ENCODE results near the gene DYNLT2B. TPM values are rescaled to one million over a fixed set of nuclear protein-coding genes. Genes with fewer than 3 reads are reported as not detected.
"Not testable (repeated sequence)": the region's sequence is repeated elsewhere in the genome, so short reads cannot be mapped to it uniquely, and the experiment has no call there.

DYNLT2B gene
- 10 to 100 TPM; 26.0 to 31.6 (median 27.2) TPM for polyA plus RNA-seq (ENCODE audit: insufficient read depth in 1 of 5, insufficient read length in 5 of 5, low replicate concordance in 1 of 5)
- long read RNA-seq, donor 1, transcript TCTEX1D2-202 (5 exons, 603 nt) = minor isoform, 8 of 38 reads
- long read RNA-seq, donor 1, transcript TCTEX1D2-204 (2 exons, 457 nt) = minor isoform, 8 of 38 reads
- long read RNA-seq, donor 1, transcript TCTEX1D2-201 (5 exons, 673 nt) = major isoform, 22 of 38 reads
- long read RNA-seq, donor 1, partial matches to known transcripts = 0 of 38 reads
- long read RNA-seq, donor 1, other reads (novel, unspliced or antisense) = 0 of 38 reads
- long read RNA-seq, donor 2, transcript TCTEX1D2-202 (5 exons, 603 nt) = minor isoform, 5 of 12 reads
- long read RNA-seq, donor 2, transcript TCTEX1D2-201 (5 exons, 673 nt) = major isoform, 7 of 12 reads
- long read RNA-seq, donor 2, partial matches to known transcripts = 0 of 12 reads
- long read RNA-seq, donor 2, other reads (novel, unspliced or antisense) = 0 of 12 reads
- long read RNA-seq, donor 3, transcript TCTEX1D2-201 (5 exons, 673 nt) = major isoform, 12 of 18 reads
- long read RNA-seq, donor 3, partial matches to known transcripts = 0 of 18 reads
- long read RNA-seq, donor 3, other reads (novel, unspliced or antisense) = 0 of 18 reads
- long read RNA-seq, donor 4, transcript TCTEX1D2-202 (5 exons, 603 nt) = major isoform, 6 of 20 reads
- long read RNA-seq, donor 4, transcript TCTEX1D2-201 (5 exons, 673 nt) = minor isoform, 5 of 20 reads
- long read RNA-seq, donor 4, partial matches to known transcripts = 5 of 20 reads
- long read RNA-seq, donor 4, other reads (novel, unspliced or antisense) = 0 of 20 reads
- long read RNA-seq, donor 5, transcript TCTEX1D2-204 (2 exons, 457 nt) = minor isoform, 6 of 67 reads
- long read RNA-seq, donor 5, transcript TCTEX1D2-202 (5 exons, 603 nt) = minor isoform, 9 of 67 reads
- long read RNA-seq, donor 5, transcript TCTEX1D2-201 (5 exons, 673 nt) = major isoform, 14 of 67 reads
- long read RNA-seq, donor 5, partial matches to known transcripts = 38 of 67 reads
- long read RNA-seq, donor 5, other reads (novel, unspliced or antisense) = 0 of 67 reads
- long read RNA-seq, donor 6, transcript TCTEX1D2-202 (5 exons, 603 nt) = minor isoform, 7 of 33 reads
- long read RNA-seq, donor 6, transcript TCTEX1D2-204 (2 exons, 457 nt) = minor isoform, 6 of 33 reads
- long read RNA-seq, donor 6, transcript TCTEX1D2-201 (5 exons, 673 nt) = major isoform, 14 of 33 reads
- long read RNA-seq, donor 6, partial matches to known transcripts = 6 of 33 reads
- long read RNA-seq, donor 6, other reads (novel, unspliced or antisense) = 0 of 33 reads
- long read RNA-seq, donor 7, transcript TCTEX1D2-202 (5 exons, 603 nt) = minor isoform, 6 of 17 reads
- long read RNA-seq, donor 7, transcript TCTEX1D2-201 (5 exons, 673 nt) = major isoform, 11 of 17 reads
- long read RNA-seq, donor 7, partial matches to known transcripts = 0 of 17 reads
- long read RNA-seq, donor 7, other reads (novel, unspliced or antisense) = 0 of 17 reads
- long read RNA-seq, donor 8, transcript TCTEX1D2-201 (5 exons, 673 nt) = major isoform, 6 of 9 reads
- long read RNA-seq, donor 8, partial matches to known transcripts = 0 of 9 reads
- long read RNA-seq, donor 8, other reads (novel, unspliced or antisense) = 0 of 9 reads

DNA sequence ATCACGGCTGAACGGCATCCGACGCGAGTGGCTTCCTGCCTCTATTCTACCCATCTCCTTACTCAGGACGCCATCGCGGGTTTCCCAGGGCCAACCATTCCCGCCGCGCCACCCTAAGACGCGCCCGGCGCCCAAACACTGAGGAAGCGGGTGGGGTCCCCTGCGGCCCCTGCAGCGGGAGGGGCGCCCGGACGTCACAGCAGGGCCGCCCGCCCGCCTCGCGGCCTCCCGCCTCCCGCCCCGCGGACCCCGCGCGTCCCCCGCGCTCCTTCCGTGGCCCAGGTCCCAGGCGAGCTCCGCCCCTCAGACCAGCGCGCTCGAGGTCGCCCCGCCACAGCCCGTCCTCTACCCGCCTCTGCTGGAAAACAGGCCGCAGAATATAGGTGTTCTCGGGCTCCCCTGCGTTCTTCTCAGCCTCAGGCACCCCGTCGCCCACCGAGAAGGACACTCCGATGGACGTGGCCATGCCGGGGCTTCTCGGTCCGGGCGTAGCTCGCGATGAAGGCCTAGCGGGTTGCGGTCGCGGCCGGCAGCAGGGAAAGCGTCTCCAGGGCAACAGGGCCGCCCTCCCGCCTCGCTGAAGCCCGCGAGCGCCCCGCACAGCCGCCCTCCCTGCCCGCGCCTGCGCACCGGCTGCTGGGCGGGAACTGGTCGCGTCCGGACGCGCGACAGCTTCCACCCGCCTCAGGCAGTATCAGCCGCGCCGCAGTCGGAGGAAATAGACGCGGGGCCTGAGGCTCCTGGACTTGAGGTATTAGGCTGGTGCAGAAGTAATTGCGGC is at the start of gene DYNLT2B:
TSS of gene DYNLT2B (minus strand) at position 554 of the 781 bp plus-strand sequence. CDS start at position 466, 88 bp downstream.
- peak; percentile 92 to 93 for DNase-seq

- DNase-seq = no peak
Measured at GRCh38 chr3:196365736-196366135, 47.7 kb upstream of the DYNLT2B start.

DNA sequence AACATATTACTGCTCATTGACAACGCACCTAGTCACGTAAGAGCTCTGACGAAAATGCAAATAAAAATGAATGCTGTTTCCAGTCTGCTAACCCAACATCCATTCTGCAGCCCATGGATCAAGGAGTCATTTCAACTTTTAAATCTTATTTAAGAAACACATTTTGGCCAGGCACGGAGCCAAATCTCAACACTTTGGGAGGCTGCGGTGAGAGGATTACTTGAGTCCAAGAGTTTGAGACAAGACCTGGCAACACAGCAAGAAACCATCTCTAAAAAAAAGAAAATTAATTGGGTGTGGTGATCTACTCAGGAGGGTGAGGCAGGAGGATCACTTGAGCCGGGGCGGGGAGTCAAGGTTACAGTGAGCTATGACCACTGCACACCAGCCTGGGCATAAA is 42.5 kb upstream of the DYNLT2B start:
- DNase-seq = no peak

- DNase-seq = not testable (repeated sequence)
Measured at GRCh38 chr3:196358540-196358939, 40.5 kb upstream of the DYNLT2B start.

DNA sequence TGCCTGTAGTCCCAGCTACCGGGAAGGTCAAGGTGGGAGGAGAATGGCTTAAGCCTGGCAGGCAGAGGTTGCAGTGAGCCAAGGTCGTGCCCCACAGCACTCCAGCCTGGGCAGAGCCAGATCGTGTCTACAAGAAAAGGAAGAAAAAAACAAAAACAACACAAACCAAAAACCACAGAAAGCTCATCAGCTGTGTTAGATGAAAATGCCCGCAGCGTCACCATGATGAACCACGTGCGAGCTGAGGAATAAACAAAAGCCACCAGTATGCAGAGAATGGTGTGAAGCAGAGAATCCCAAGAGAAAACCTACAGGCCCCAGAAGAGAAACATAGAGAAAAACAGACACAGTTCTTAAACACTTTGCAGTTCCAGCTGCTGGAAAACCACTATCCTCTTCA is 39.9 kb upstream of the DYNLT2B start:
- no peak for DNase-seq

- DNase-seq = no peak
Measured at GRCh38 chr3:196356556-196356955, 38.5 kb upstream of the DYNLT2B start.

DNA sequence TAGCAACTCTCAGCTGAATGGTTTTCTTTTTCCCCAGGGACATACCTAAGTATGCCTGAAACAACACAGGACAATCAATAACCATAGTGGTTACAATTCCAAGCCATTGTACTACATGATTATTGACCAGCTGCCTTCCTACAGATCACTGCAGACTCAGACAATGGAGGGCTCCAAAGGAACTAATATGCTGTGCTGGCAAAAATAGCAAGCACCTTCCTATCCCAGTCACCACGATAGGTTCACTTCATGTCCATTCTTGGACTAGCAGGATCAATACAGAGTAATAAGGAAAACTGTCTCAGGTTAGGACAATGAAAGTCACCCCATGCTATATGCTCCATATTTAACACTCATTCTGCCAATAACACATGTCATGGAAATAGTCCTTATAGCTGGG is 37.6 kb upstream of the DYNLT2B start:
- DNase-seq = no peak

GRCh38 chr3:196354132-196354531 is 36.1 kb upstream of the DYNLT2B start:
- no peak for DNase-seq

DNA sequence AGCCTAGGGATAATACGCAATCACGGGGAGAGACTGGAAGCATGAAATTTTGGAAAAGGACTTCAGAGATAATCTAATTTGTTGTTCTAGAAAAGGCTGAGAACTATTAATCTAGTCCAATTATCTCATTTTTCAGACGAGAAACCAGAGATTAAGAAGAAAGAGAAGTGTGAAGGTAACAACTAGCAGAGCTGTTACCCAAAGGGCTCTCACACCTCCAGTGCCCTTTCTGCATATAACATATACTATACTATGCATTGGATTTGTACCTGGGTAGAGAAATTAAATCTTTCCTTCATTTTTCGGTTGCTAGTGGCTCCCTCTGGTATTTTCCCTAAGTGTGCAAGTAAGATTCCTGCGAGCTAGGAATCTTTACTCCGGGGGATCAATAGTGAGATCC is 33.5 kb upstream of the DYNLT2B start:
- no peak for DNase-seq

DNA sequence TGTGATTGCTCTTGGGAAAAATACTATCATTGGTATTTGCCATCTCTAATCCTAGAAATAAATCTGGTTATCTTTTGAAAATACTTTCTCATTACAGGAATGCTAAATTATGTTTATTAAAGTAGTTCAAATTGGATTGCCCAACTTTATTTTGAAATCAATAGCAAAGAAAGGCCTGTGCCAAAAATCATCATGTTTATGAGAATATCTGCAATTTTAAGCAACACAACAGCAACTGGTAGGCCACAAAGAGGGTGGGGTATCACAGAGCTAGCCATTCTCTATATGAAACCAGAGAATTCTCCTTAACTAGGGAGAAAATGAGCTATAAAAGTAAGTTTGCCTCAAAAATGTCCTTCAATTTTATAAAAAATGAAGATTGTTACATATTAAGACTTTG is 32.0 kb upstream of the DYNLT2B start:
- peak; percentile 13 to 20 for DNase-seq

GRCh38 chr3:196348698-196349097 is 30.7 kb upstream of the DYNLT2B start:
- no peak for DNase-seq

DNA sequence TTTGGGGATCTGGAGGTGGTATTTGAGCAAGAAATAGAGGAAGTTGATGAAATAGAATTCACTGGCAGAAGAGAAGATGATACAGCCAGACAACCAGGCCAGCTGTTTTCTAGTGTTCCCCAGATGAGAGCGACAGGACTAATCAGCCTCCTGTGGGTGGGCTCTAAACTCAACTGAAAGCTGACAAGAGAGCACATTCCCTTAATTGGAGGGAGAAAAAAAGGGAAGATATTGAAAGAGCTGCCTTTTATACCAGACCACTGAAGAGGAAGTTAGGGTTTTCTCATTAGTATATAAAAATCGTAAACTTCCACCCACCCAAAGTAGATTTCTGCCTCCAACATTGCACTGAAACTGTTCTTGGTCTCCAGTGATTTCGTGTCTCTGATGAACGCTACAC is 26.6 kb upstream of the DYNLT2B start:
- no peak for DNase-seq

DNA sequence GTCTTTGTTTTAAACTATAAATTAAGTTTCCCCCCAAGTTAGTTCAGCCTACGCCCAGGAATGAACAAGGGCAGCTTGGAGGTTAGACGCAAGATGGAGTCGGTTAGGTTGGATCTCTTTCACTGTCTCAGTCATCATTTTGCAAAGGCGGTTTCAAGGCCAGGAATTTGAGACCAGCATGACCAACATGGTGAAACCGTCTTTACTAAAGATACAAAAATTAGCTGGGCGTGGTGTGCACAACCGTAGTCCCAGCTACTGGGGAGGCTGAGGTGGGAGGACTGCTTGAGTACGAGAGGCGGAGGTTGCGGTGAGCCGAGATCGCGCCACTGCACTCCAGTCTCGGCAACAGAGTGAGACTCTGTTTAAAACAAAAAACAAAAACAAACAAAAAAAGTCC is 25.9 kb upstream of the DYNLT2B start:
- not testable (repeated sequence) for DNase-seq

DNA sequence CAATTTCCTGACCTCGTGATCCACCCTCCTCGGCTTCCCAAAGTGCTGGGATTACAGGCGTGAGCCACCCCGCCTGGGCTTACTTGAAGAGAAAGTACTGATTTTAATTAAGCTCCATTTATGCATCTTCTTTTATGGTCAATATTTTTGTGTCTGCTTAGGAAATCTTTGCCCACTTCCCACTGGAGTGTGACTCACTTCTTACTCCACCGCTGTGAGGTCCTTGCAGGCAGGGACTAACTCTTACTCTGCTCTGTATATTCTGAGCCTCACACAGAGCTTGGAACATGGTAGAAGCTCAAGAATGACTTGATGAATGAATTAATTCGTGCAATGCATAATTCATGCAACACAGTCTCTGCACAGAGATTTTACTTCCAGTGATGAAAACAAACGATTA is 23.1 kb upstream of the DYNLT2B start:
- no peak for DNase-seq

DNA sequence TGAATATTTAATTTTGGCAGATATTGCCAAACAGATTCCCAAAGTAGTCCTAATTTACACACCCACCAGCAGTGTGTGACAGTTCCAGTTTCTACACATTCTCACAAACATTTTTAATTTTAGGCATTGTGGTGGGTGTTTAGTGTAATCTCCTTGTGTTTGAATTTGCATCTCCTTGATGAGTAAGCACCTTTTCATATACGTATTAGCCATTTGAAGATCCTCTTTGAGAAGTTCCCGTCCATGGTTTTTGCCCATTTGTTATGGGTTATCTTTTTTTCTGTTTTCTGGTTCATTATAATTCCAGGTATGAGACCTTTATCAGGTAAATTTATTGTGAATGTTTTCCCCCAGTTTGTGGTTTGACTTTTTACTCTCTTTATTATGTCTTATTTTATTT is 22.4 kb upstream of the DYNLT2B start:
- no peak for DNase-seq

GRCh38 chr3:196339493-196340254 is 21.6 kb upstream of the DYNLT2B start:
- no peak for DNase-seq

GRCh38 chr3:196339044-196339443 is 21.0 kb upstream of the DYNLT2B start:
- DNase-seq = no peak

DNA sequence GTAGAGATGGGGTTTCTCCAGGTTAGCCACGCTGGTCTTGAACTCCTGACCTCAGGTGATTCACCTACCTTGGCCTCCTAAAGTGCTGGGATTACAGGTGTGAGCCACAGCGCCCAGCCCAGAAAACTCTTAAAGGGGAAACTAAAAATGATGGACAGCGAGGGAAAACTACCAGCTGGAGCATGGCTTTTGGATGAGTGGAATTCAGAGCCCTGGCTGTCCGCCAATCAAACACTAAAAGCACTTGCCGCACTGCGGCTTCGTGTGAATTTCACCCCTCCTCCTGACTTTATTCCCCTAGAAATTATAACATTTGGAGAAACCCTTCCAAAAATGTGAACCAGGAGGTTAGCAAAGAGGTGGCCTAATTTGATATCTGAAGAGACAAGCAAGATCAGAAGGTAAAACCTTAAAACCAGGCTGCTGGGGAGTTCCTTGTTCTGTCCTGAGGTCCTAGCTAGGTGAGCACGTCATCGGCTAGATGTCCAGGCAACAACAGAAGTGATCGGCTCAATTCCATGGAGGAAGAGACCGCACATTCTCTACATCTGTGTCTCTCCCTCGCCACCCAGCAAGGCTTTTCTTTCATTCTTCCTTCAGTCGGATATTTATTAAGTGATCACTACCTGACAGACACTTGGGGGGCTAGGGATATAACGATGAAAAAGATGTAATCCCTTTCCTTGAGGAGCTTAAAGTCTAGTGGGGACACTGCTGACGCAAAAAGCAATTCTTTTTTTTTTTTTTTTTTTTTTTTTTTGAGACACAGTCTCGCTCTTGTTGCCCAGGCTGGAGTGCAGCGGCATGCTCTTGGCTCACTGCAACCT is 18.5 kb upstream of the DYNLT2B start:
- no peak for DNase-seq

Data from right lung (tissue), 10 donors.